ENCODE measurements around the gene DNAJB14. TPM values are rescaled to one million over a fixed set of nuclear protein-coding genes. Genes with fewer than 3 reads are reported as not detected.

The DNAJB14 gene
- total and polyA plus RNA-seq, 2 of the 13 experiments (the other 11 are each of a cell fraction or from before 2014, with no cell fraction given): 9.1 to 38.1 TPM

DNA sequence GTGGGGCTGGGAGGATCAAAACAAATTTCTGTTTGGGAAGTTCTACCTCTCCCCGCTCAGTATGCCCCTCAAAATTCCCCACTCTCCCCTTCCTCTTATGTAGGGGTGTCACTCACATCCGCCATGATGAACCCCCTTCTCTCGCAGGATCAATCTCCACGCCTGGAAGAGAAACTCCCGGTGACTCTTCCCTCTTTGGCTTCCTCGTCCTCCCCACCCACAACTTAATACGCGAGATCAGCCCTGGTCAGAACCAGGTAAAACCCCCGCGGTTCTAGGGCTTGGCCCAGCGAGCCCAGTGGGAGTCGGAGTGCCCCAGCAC, 52.6 kb downstream of the DNAJB14 start:
- H3K9me3 ChIP-seq (ENCODE audit: low read length): no peaks in the 10 kb centered on the region
- no peak for FAIRE-seq
- peak overlapping the region; percentile 93 for H3K9ac ChIP-seq (ENCODE audit: insufficient read depth, low read depth, low read length)
- POLR2A ChIA-PET: interaction anchor here (1.3 to 1.6 kb wide), 4 partner anchors 53 to 330 kb away, joined by 11 to 20 read pairs (median 15); partner anchors contain the start of genes DNAJB14, H2AZ1 and TRMT10A
- no peaks in the 10 kb centered on the region for H4K20me1 ChIP-seq (ENCODE audit: insufficient read depth, low read length)
- H3K36me3 ChIP-seq (replicated peaks in 1 of 2; ENCODE audit: control insufficient read depth in 1 of 2, insufficient read depth in 2 of 2, low read length in 2 of 2): peaks cover 0 to 4% of the 10 kb centered on the region in 2 experiments; a peak in 1 of 5 replicates
- H3K27ac ChIP-seq (ENCODE audit: extremely low read length, insufficient read depth, low read length): peak overlapping the region; percentile 76
- CTCF ChIA-PET (ENCODE audit: low intra/inter-chr PET ratio, low total read pairs): no interaction called here
- intact Hi-C loops (cut with micrococcal nuclease; ENCODE audit: unreplicated experiment) (loop anchor here (1.0 kb wide), 1 partner anchor 57 kb away; the partner anchor contains the start of gene H2AZ1), in situ Hi-C loops (cut with HindIII; ENCODE audit: extremely low pct_ligation_motif_present, low pct_unique_long_range_greater_than_20kb) (loop anchor here (5.0 kb wide), 1 partner anchor 54 kb away; the partner anchor contains the start of gene DNAJB14)
- DNase-seq (ENCODE audit: low spot score): no peak
- peaks cover 23% of the 10 kb centered on the region for H3K4me1 ChIP-seq (ENCODE audit: insufficient read depth, low read length)
- no TSS peak for BruUV-seq (replicated peaks)
- TF ChIP-seq ATF1 (CRISPR knock-in tag; IDR thresholded peaks at IDR 0.05): 0 out of 2 replicates have a peak, but pooled peaks have one; percentile 45
- TF ChIP-seq PITX1 (CRISPR knock-in tag; IDR thresholded peaks at IDR 0.05): no peak
- TF ChIP-seq KDM4B (CRISPR knock-in tag; IDR thresholded peaks at IDR 0.05): no peak
- peak; percentile 59 for TF ChIP-seq ZNF263 (CRISPR knock-in tag; IDR thresholded peaks at IDR 0.05)
- peak overlapping the region; percentile 91 for H2AFZ ChIP-seq (ENCODE audit: low read length)
- H3K4me2 ChIP-seq (ENCODE audit: low read depth, low read length): peak overlapping the region; percentile 68
- WGBS (ENCODE audit: low lambda C conversion rate): 2% methylated on average over 12 of the region's 12 CpGs
- H3K27me3 ChIP-seq (ENCODE audit: control insufficient read depth in 1 of 2, insufficient read depth in 2 of 2, low read length in 2 of 2): no peaks in the 10 kb centered on the region; a peak in 1 of 5 replicates
- no peak for ATAC-seq
- peaks cover 35% of the 10 kb centered on the region for H3K79me2 ChIP-seq (ENCODE audit: insufficient read depth, low read length)
- peak overlapping the region; percentile 87 to 98 (median 94) for H3K4me3 ChIP-seq (replicated peaks in 1 of 3; ENCODE audit: insufficient read depth in 1 of 3, low read depth in 2 of 3, low read length in 3 of 3)

DNA sequence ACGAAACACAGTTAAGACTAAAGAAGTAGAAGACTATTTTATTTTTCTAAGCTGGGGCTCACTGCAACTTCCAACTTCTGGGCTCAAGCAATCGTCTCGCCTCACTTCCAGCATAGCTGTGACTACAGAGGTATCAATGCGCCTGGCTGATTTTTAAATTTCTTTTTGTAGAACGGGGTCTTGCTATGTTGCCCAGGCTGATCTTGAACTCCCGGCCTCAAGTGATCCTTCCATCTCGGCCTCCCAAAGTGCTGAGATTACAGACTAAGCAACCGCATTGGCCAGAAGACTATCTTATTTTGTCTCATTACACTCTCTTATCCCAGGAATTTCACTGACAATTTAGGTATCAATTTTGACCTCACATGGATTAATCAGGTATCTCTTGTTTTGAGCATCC, 53.4 kb downstream of the DNAJB14 start:
- DNase-seq (ENCODE audit: low spot score) (no peak), ATAC-seq (no peak), FAIRE-seq (no peak)
- H3K79me2 ChIP-seq (ENCODE audit: insufficient read depth, low read length): peaks cover 35% of the 10 kb centered on the region
- no peaks in the 10 kb centered on the region for H3K9me3 ChIP-seq (ENCODE audit: low read length)
- peak overlapping the region; percentile 87 to 98 (median 94) for H3K4me3 ChIP-seq (replicated peaks in 1 of 3; ENCODE audit: insufficient read depth in 1 of 3, low read depth in 2 of 3, low read length in 3 of 3)
- no peak overlapping the region for H2AFZ ChIP-seq (ENCODE audit: low read length)
- peak overlapping the region; percentile 68 for H3K4me2 ChIP-seq (ENCODE audit: low read depth, low read length)
- in situ Hi-C loops (cut with HindIII; ENCODE audit: extremely low pct_ligation_motif_present, low pct_unique_long_range_greater_than_20kb) (loop anchor here (5.0 kb wide), 1 partner anchor 54 kb away; the partner anchor contains the start of gene DNAJB14), intact Hi-C loops (cut with micrococcal nuclease; ENCODE audit: unreplicated experiment) (no loop called here)
- 87% methylated on average over 8 of the region's 8 CpGs for WGBS (ENCODE audit: low lambda C conversion rate)
- ChIA-PET POLR2A (no interaction called here), CTCF (ENCODE audit: low intra/inter-chr PET ratio, low total read pairs) (no interaction called here)
- no TSS peak for BruUV-seq (replicated peaks)
- TF ChIP-seq ZNF121 (CRISPR knock-in tag; IDR thresholded peaks at IDR 0.05) (peak; percentile 62; the same call in 1 of the 2 replicates), ZNF563 (CRISPR knock-in tag; IDR thresholded peaks at IDR 0.05) (no peak)
- TF ChIP-seq, protein P1, sequence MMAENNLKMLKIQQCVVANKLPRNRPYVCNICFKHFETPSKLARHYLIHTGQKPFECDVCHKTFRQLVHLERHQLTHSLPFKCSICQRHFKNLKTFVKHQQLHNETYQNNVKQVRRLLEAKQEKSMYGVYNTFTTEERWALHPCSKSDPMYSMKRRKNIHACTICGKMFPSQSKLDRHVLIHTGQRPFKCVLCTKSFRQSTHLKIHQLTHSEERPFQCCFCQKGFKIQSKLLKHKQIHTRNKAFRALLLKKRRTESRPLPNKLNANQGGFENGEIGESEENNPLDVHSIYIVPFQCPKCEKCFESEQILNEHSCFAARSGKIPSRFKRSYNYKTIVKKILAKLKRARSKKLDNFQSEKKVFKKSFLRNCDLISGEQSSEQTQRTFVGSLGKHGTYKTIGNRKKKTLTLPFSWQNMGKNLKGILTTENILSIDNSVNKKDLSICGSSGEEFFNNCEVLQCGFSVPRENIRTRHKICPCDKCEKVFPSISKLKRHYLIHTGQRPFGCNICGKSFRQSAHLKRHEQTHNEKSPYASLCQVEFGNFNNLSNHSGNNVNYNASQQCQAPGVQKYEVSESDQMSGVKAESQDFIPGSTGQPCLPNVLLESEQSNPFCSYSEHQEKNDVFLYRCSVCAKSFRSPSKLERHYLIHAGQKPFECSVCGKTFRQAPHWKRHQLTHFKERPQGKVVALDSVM (CRISPR knock-in tag; IDR thresholded peaks at IDR 0.05): peak; percentile 35; the same call in 1 of the 2 replicates
- H3K27me3 ChIP-seq (ENCODE audit: control insufficient read depth in 1 of 2, insufficient read depth in 2 of 2, low read length in 2 of 2): no peaks in the 10 kb centered on the region; a peak in 1 of 5 replicates
- H3K27ac ChIP-seq (ENCODE audit: extremely low read length, insufficient read depth, low read length): no peak overlapping the region
- H3K36me3 ChIP-seq (replicated peaks in 1 of 2; ENCODE audit: control insufficient read depth in 1 of 2, insufficient read depth in 2 of 2, low read length in 2 of 2): peaks cover 0 to 4% of the 10 kb centered on the region in 2 experiments; a peak in 1 of 5 replicates
- peaks cover 23% of the 10 kb centered on the region for H3K4me1 ChIP-seq (ENCODE audit: insufficient read depth, low read length)
- H4K20me1 ChIP-seq (ENCODE audit: insufficient read depth, low read length): no peaks in the 10 kb centered on the region
- H3K9ac ChIP-seq (ENCODE audit: insufficient read depth, low read depth, low read length): peak overlapping the region; percentile 93; the same call in 1 of the 2 replicates

Measured in HepG2 (cell line).